Measurements from ENCODE around the gene LANCL2. TPM values are rescaled to one million over a fixed set of nuclear protein-coding genes. Genes with fewer than 3 reads are reported as not detected.
"Not testable (repeated sequence)": the region's sequence is repeated elsewhere in the genome, so short reads cannot be mapped to it uniquely, and the experiment has no call there.

Gene LANCL2
- total and polyA plus RNA-seq, 2 of the 4 experiments (the other 2 are of a cell fraction) = 11.7 to 17.9 TPM

DNA sequence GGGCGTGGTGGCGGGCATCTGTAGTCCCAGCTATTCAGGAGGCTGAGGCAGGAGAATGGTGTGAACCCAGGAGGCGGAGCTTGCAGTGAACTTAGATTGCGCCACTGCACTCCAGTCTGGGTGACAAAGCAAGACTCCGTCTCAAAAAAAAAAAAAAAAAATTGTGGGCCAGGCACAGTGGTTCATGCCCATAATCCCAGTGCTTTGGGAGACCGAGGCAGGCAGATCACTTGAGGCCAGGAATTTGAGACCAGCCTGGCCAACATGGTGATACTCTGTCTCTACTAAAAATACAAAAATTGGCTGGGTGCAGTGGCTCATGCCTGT lies 12.2 kb upstream of the LANCL2 start:
- H3K18ac ChIP-seq (ENCODE audit: low read depth, low read length); H4K20me1 ChIP-seq (ENCODE audit: insufficient read depth, low read length); H2BK15ac ChIP-seq (ENCODE audit: low read depth, low read length); H4K5ac ChIP-seq (ENCODE audit: low read depth, low read length); in situ Hi-C loops (cut with MboI; ENCODE audit: low sequenced_read_pairs); H3K4me1 ChIP-seq (ENCODE audit: control insufficient read depth, insufficient read depth, low read length); H3K23ac ChIP-seq (ENCODE audit: low read depth, low read length); H3K9me1 ChIP-seq (ENCODE audit: insufficient read depth, low read length); H3K4me3 ChIP-seq (ENCODE audit: insufficient read depth, low read depth, low read length); BruUV-seq (replicated peaks); POLR2A ChIA-PET (ENCODE audit: unreplicated experiment); H3K14ac ChIP-seq (replicated peaks; ENCODE audit: low read depth, low read length); H3K9me3 ChIP-seq (ENCODE audit: control insufficient read depth, insufficient read depth, low read length); dilution Hi-C loops (cut with HindIII; ENCODE audit: low sequenced_read_pairs, unreplicated experiment); H2AK9ac ChIP-seq (replicated peaks; ENCODE audit: low read depth, low read length, poor library complexity); H3K79me1 ChIP-seq (ENCODE audit: low read depth in 1 of 2, low read length in 2 of 2); DNase-seq; H2BK5ac ChIP-seq (ENCODE audit: low read depth, low read length, poor library complexity, severe bottlenecking); H3K56ac ChIP-seq (ENCODE audit: extremely low read depth, insufficient read depth, low read length); H3K27ac ChIP-seq (ENCODE audit: insufficient read depth, low read length); H3K36me3 ChIP-seq (ENCODE audit: control insufficient read depth, insufficient read depth, low read length); H4K91ac ChIP-seq (ENCODE audit: insufficient read depth, low read depth, low read length); H3K9ac ChIP-seq (ENCODE audit: low read depth, low read length); H2AK5ac ChIP-seq (ENCODE audit: low read depth, low read length); H2BK20ac ChIP-seq (ENCODE audit: low read depth, low read length); H2AFZ ChIP-seq (replicated peaks; ENCODE audit: low read length, poor library complexity); intact Hi-C loops (cut with micrococcal nuclease); CTCF ChIA-PET; ATAC-seq (ENCODE audit: low read depth); H4K8ac ChIP-seq (ENCODE audit: low read depth in 2 of 2, low read length in 2 of 2); H2BK120ac ChIP-seq (ENCODE audit: low read depth, low read length); H3K4me2 ChIP-seq (ENCODE audit: low read depth, low read length); H3K4ac ChIP-seq (ENCODE audit: low read depth, low read length): not testable (repeated sequence)
- H3K27me3 ChIP-seq (ENCODE audit: control insufficient read depth, insufficient read depth, low read length) = peaks cover 20% of the 10 kb centered on the region
- WGBS, 2 experiments (ENCODE audit: extremely low coverage in 2 of 2, insufficient read length in 1 of 2) = 81% methylated on average over 3 of the region's 6 CpGs; no CpG with 5 or more reads in 1 of the 2 experiments

Data from IMR-90 (cell line).